Measurements from ENCODE around the gene TGFBR3L. TPM values are rescaled to one million over a fixed set of nuclear protein-coding genes. Genes with fewer than 3 reads are reported as not detected.

The TGFBR3L gene
- total RNA-seq, 1 experiment from 2014 or later, result 4.1 TPM

DNA sequence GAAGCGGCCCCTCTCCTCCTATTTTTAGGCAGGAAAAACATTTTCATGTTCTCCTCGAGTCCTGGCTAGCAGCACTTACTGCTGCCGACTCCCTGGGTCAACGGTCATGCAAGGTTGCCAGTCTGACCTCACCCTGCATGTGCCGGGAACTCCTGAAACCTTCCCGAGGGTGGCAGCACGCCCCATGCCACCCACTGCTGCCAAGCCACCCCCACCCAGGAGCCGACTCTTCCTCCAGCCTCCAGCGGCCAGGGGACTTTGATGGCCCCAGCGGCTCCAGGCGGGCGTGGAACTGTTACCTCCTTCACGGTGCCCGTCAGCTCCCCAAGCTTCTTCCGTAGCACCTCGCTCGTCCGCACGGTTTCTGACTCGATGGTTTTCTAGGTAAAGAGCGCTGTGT is 20.1 kb downstream of the TGFBR3L start (continued):
- TF ChIP-seq, protein P1, sequence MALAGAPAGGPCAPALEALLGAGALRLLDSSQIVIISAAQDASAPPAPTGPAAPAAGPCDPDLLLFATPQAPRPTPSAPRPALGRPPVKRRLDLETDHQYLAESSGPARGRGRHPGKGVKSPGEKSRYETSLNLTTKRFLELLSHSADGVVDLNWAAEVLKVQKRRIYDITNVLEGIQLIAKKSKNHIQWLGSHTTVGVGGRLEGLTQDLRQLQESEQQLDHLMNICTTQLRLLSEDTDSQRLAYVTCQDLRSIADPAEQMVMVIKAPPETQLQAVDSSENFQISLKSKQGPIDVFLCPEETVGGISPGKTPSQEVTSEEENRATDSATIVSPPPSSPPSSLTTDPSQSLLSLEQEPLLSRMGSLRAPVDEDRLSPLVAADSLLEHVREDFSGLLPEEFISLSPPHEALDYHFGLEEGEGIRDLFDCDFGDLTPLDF (CRISPR knock-in tag; IDR thresholded peaks at IDR 0.05), result no peak
- TF ChIP-seq, protein P2, sequence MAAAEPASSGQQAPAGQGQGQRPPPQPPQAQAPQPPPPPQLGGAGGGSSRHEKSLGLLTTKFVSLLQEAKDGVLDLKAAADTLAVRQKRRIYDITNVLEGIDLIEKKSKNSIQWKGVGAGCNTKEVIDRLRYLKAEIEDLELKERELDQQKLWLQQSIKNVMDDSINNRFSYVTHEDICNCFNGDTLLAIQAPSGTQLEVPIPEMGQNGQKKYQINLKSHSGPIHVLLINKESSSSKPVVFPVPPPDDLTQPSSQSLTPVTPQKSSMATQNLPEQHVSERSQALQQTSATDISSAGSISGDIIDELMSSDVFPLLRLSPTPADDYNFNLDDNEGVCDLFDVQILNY (CRISPR knock-in tag; IDR thresholded peaks at IDR 0.05), result no peak
- TF ChIP-seq, protein P3, sequence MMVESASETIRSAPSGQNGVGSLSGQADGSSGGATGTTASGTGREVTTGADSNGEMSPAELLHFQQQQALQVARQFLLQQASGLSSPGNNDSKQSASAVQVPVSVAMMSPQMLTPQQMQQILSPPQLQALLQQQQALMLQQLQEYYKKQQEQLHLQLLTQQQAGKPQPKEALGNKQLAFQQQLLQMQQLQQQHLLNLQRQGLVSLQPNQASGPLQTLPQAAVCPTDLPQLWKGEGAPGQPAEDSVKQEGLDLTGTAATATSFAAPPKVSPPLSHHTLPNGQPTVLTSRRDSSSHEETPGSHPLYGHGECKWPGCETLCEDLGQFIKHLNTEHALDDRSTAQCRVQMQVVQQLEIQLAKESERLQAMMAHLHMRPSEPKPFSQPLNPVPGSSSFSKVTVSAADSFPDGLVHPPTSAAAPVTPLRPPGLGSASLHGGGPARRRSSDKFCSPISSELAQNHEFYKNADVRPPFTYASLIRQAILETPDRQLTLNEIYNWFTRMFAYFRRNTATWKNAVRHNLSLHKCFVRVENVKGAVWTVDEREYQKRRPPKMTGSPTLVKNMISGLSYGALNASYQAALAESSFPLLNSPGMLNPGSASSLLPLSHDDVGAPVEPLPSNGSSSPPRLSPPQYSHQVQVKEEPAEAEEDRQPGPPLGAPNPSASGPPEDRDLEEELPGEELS (CRISPR knock-in tag; IDR thresholded peaks at IDR 0.05), result no peak
- no peak for TF ChIP-seq ESRRA (CRISPR knock-in tag; IDR thresholded peaks at IDR 0.05; ENCODE audit: borderline replicate concordance)
- TF ChIP-seq NR2C2 (CRISPR knock-in tag; IDR thresholded peaks at IDR 0.05), result no peak
- no peak for TF ChIP-seq SP1 (CRISPR knock-in tag; conservative IDR thresholded peaks at IDR 0.05)
- no peak for TF ChIP-seq NR3C1 (CRISPR knock-in tag; conservative IDR thresholded peaks at IDR 0.05; ENCODE audit: low read depth)

DNA sequence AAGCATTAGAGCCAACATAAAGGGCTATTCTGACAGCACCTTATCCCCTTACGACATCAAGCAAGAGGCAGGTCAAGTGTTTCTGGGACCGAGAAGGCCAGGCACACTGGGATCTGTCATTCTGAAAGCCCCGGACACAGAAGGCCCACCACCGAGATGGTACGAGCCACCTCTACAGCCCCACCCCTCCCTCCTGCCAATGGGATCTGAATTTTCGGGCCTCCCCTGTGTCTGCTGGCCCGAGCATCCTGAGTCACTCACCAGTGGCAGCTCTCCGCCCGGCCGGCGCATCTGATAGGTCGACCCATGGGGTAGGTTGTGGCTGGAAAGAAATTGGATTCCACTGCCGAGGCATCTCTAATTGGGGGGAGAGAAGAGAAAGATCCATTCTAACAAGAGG is 26.2 kb downstream of the TGFBR3L start:
- Mint-ChIP-seq H3K4me3 (no peak overlapping the region), H3K4me1 (peaks cover 8% of the 10 kb centered on the region; the same call in 1 of the 2 replicates), H3K9me3 (no peaks in the 10 kb centered on the region), H3K27ac (no peak overlapping the region; the same call in 1 of the 2 replicates), H3K36me3 (peaks cover 34% of the 10 kb centered on the region), H3K27me3 (ENCODE audit: low read depth) (no peaks in the 10 kb centered on the region)
- no peak for DNase-seq (ENCODE audit: low spot score)
- CTCF ChIA-PET, result interaction anchor here (0.6 kb wide), 1 partner anchor 228 kb away, joined by 3 read pairs; no protein-coding TSS in a partner anchor
- no peak for ATAC-seq
- POLR2A ChIA-PET, result no interaction called here
- TF ChIP-seq EMX1 (CRISPR knock-in tag; IDR thresholded peaks at IDR 0.05) (no peak), RELA (CRISPR knock-in tag; IDR thresholded peaks at IDR 0.05; ENCODE audit: borderline replicate concordance) (no peak), ZNF232 (CRISPR knock-in tag; IDR thresholded peaks at IDR 0.05) (no peak), NFATC4 (CRISPR knock-in tag; IDR thresholded peaks at IDR 0.05) (no peak), CREM (CRISPR knock-in tag; IDR thresholded peaks at IDR 0.05) (no peak), SOX15 (CRISPR knock-in tag; IDR thresholded peaks at IDR 0.05) (no peak), ZNF219 (CRISPR knock-in tag; IDR thresholded peaks at IDR 0.05; ENCODE audit: borderline replicate concordance) (no peak), TEAD4 (CRISPR knock-in tag; IDR thresholded peaks at IDR 0.05) (no peak), MYBL2 (CRISPR knock-in tag; IDR thresholded peaks at IDR 0.05) (no peak)
- TF ChIP-seq, protein P4, sequence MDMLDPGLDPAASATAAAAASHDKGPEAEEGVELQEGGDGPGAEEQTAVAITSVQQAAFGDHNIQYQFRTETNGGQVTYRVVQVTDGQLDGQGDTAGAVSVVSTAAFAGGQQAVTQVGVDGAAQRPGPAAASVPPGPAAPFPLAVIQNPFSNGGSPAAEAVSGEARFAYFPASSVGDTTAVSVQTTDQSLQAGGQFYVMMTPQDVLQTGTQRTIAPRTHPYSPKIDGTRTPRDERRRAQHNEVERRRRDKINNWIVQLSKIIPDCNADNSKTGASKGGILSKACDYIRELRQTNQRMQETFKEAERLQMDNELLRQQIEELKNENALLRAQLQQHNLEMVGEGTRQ (CRISPR knock-in tag; IDR thresholded peaks at IDR 0.05), result no peak
- TF ChIP-seq, protein P5, sequence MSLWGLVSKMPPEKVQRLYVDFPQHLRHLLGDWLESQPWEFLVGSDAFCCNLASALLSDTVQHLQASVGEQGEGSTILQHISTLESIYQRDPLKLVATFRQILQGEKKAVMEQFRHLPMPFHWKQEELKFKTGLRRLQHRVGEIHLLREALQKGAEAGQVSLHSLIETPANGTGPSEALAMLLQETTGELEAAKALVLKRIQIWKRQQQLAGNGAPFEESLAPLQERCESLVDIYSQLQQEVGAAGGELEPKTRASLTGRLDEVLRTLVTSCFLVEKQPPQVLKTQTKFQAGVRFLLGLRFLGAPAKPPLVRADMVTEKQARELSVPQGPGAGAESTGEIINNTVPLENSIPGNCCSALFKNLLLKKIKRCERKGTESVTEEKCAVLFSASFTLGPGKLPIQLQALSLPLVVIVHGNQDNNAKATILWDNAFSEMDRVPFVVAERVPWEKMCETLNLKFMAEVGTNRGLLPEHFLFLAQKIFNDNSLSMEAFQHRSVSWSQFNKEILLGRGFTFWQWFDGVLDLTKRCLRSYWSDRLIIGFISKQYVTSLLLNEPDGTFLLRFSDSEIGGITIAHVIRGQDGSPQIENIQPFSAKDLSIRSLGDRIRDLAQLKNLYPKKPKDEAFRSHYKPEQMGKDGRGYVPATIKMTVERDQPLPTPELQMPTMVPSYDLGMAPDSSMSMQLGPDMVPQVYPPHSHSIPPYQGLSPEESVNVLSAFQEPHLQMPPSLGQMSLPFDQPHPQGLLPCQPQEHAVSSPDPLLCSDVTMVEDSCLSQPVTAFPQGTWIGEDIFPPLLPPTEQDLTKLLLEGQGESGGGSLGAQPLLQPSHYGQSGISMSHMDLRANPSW (CRISPR knock-in tag; conservative IDR thresholded peaks at IDR 0.05; ENCODE audit: low read depth), result no peak
- TF ChIP-seq, protein P6, sequence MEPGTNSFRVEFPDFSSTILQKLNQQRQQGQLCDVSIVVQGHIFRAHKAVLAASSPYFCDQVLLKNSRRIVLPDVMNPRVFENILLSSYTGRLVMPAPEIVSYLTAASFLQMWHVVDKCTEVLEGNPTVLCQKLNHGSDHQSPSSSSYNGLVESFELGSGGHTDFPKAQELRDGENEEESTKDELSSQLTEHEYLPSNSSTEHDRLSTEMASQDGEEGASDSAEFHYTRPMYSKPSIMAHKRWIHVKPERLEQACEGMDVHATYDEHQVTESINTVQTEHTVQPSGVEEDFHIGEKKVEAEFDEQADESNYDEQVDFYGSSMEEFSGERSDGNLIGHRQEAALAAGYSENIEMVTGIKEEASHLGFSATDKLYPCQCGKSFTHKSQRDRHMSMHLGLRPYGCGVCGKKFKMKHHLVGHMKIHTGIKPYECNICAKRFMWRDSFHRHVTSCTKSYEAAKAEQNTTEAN (CRISPR knock-in tag; IDR thresholded peaks at IDR 0.05), result no peak
- TF ChIP-seq, protein P7, sequence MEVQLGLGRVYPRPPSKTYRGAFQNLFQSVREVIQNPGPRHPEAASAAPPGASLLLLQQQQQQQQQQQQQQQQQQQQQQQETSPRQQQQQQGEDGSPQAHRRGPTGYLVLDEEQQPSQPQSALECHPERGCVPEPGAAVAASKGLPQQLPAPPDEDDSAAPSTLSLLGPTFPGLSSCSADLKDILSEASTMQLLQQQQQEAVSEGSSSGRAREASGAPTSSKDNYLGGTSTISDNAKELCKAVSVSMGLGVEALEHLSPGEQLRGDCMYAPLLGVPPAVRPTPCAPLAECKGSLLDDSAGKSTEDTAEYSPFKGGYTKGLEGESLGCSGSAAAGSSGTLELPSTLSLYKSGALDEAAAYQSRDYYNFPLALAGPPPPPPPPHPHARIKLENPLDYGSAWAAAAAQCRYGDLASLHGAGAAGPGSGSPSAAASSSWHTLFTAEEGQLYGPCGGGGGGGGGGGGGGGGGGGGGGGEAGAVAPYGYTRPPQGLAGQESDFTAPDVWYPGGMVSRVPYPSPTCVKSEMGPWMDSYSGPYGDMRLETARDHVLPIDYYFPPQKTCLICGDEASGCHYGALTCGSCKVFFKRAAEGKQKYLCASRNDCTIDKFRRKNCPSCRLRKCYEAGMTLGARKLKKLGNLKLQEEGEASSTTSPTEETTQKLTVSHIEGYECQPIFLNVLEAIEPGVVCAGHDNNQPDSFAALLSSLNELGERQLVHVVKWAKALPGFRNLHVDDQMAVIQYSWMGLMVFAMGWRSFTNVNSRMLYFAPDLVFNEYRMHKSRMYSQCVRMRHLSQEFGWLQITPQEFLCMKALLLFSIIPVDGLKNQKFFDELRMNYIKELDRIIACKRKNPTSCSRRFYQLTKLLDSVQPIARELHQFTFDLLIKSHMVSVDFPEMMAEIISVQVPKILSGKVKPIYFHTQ (CRISPR knock-in tag; IDR thresholded peaks at IDR 0.05), result no peak
- TF ChIP-seq, protein P8, sequence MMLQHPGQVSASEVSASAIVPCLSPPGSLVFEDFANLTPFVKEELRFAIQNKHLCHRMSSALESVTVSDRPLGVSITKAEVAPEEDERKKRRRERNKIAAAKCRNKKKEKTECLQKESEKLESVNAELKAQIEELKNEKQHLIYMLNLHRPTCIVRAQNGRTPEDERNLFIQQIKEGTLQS (CRISPR knock-in tag; conservative IDR thresholded peaks at IDR 0.05), result no peak
- TF ChIP-seq, protein P9, sequence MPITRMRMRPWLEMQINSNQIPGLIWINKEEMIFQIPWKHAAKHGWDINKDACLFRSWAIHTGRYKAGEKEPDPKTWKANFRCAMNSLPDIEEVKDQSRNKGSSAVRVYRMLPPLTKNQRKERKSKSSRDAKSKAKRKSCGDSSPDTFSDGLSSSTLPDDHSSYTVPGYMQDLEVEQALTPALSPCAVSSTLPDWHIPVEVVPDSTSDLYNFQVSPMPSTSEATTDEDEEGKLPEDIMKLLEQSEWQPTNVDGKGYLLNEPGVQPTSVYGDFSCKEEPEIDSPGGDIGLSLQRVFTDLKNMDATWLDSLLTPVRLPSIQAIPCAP (CRISPR knock-in tag; IDR thresholded peaks at IDR 0.05), result no peak
